RWPE2 (cell line): ENCODE measurements around the gene HS3ST3A1.

Source experiments
- ATAC-seq: fragments of 200-7000 bp; cut with Tn5 transposase; 3 replicates; pipeline ENCODE4 v1.9.1; 2021; ENCODE audit warnings: low read depth
- DNase-seq: peaks from one replicate; pipeline ENCODE4 v3.0.0-alpha.2; 2020; ENCODE audit warnings: low spot score
- H3K27ac ChIP-seq: fragments of 450-650 bp; 2 replicates; pipeline ENCODE4 v1.5.1; 2017; ENCODE audit warnings: mild to moderate bottlenecking; ENCODE audit not compliant: poor library complexity, severe bottlenecking
- H3K27me3 ChIP-seq: fragments of 250-450 bp; sonication (Bioruptor Pico); 2 replicates; pipeline ENCODE4 v1.5.1; 2021; ENCODE audit warnings: mild to moderate bottlenecking, moderate library complexity; ENCODE audit not compliant: insufficient read depth, poor library complexity, severe bottlenecking
- H3K36me3 ChIP-seq: fragments of 250-450 bp; sonication (Bioruptor Pico); 2 replicates; pipeline ENCODE4 v1.5.1; 2020; ENCODE audit warnings: low read depth, mild to moderate bottlenecking, moderate library complexity
- H3K4me1 ChIP-seq: fragments of 250-450 bp; sonication (Bioruptor Pico); 2 replicates; pipeline ENCODE4 v1.5.1; 2021; ENCODE audit warnings: mild to moderate bottlenecking, moderate library complexity; ENCODE audit not compliant: insufficient read depth, poor library complexity, severe bottlenecking
- H3K4me3 ChIP-seq: fragments of 250-450 bp; sonication (Bioruptor Pico); 2 replicates; pipeline ENCODE4 v1.5.1; 2021; ENCODE audit warnings: mild to moderate bottlenecking, moderate library complexity; ENCODE audit not compliant: severe bottlenecking
- H3K9me3 ChIP-seq: fragments of 250-450 bp; sonication (Bioruptor Pico); 2 replicates; pipeline ENCODE4 v1.5.1; 2021; ENCODE audit warnings: mild to moderate bottlenecking, moderate library complexity; ENCODE audit not compliant: severe bottlenecking
- CTCF ChIP-seq: fragments of 450-650 bp; IDR thresholded peaks from one replicate; pipeline ENCODE4 v1.5.1; 2017; ENCODE audit warnings: mild to moderate bottlenecking, moderate library complexity; ENCODE audit not compliant: poor library complexity, severe bottlenecking

HS3ST3A1 gene

GRCh38 chr17:13562271-13562800, 39.4 kb downstream of the HS3ST3A1 start:
- Histone ChIP-seq H3K4me1 (peaks cover 19% of the 10 kb centered on the region), H3K9me3 (peaks cover 2% of the 10 kb centered on the region), H3K27ac (peak overlapping the region; percentile 81), H3K4me3 (no peak overlapping the region), H3K36me3 (peaks cover 6% of the 10 kb centered on the region), H3K27me3 (no peaks in the 10 kb centered on the region)
- DNase-seq (peak; percentile 63), ATAC-seq (peak; percentile 100)
- TF ChIP-seq CTCF: no peak

GRCh38 chr17:13561606-13562270, 40.0 kb downstream of the HS3ST3A1 start:
- Histone ChIP-seq H3K9me3 (no peaks in the 10 kb centered on the region), H3K36me3 (no peaks in the 10 kb centered on the region; the same call in 1 of the 2 replicates), H3K4me3 (no peak overlapping the region), H3K27me3 (no peaks in the 10 kb centered on the region), H3K27ac (peak overlapping the region; percentile 81), H3K4me1 (peaks cover 22% of the 10 kb centered on the region)
- DNase-seq (no peak), ATAC-seq (peak; percentile 18; the same call in 1 of the 3 replicates)
- no peak for TF ChIP-seq CTCF

GRCh38 chr17:13560935-13561334, 40.8 kb downstream of the HS3ST3A1 start:
- DNase-seq (no peak), ATAC-seq (no peak)
- Histone ChIP-seq H3K4me1 (peaks cover 22% of the 10 kb centered on the region), H3K27ac (peak overlapping the region; percentile 81), H3K27me3 (no peaks in the 10 kb centered on the region), H3K9me3 (no peaks in the 10 kb centered on the region), H3K4me3 (no peak overlapping the region), H3K36me3 (no peaks in the 10 kb centered on the region)
- TF ChIP-seq CTCF: no peak

- H3K27me3 ChIP-seq: no peaks in the 10 kb centered on the region
- H3K4me3 ChIP-seq: no peak overlapping the region
- no peaks in the 10 kb centered on the region for H3K36me3 ChIP-seq
- no peak for TF ChIP-seq CTCF
- H3K9me3 ChIP-seq: no peaks in the 10 kb centered on the region
- no peak overlapping the region for H3K27ac ChIP-seq
- no peak for ATAC-seq
- DNase-seq: no peak
- H3K4me1 ChIP-seq: peaks cover 22% of the 10 kb centered on the region
Observed at GRCh38 chr17:13558588-13558987, 43.1 kb downstream of the HS3ST3A1 start.

- ATAC-seq: peak; percentile 45; the same call in 2 of the 3 replicates
- Histone ChIP-seq H3K4me1 (peaks cover 13% of the 10 kb centered on the region), H3K36me3 (peaks cover 4% of the 10 kb centered on the region; the same call in 1 of the 2 replicates), H3K27me3 (no peaks in the 10 kb centered on the region), H3K9me3 (no peaks in the 10 kb centered on the region), H3K4me3 (no peak overlapping the region), H3K27ac (peak overlapping the region; percentile 46)
- DNase-seq: no peak
- TF ChIP-seq CTCF: no peak
Observed at GRCh38 chr17:13557077-13557476, 44.7 kb downstream of the HS3ST3A1 start.
